Body of pancreas (tissue), 4 donors: ENCODE data around the gene PALMD.

Experiments used
- CTCF ChIP-seq, 7 experiments: fragments of 450-650 bp in 4 of 7; fragments of 200-600 bp in 3 of 7; sonication (generic) in 3 of 7; IDR thresholded peaks; one replicate each; pipeline ENCODE4 v1.5.1; 2016 to 2019; ENCODE audit warnings: antibody characterized with exemption in 7 of 7
- POLR2A ChIP-seq, 3 donors: fragments of 450-650 bp; IDR thresholded peaks; one replicate each; pipeline ENCODE4 v1.6.1; 2016; ENCODE audit warnings: antibody characterized with exemption in 3 of 3, mild to moderate bottlenecking in 2 of 3

GRCh38 chr1:99728494-99729235, 82.8 kb downstream of the PALMD start:
- peak in 6 of 7 experiments; percentile 14 to 33 (median 20) for TF ChIP-seq CTCF (IDR thresholded peaks at IDR 0.05)
- no peak for TF ChIP-seq POLR2A (IDR thresholded peaks at IDR 0.05)
